Thyroid gland (tissue), 4 donors: ENCODE measurements around the gene CCDC61. TPM values are rescaled to one million over a fixed set of nuclear protein-coding genes. Genes with fewer than 3 reads are reported as not detected.

Experiments
- DNase-seq, 2 donors: peaks; one replicate each; pipeline ENCODE4 v3.0.0-alpha.2; 2019
- H3K27ac ChIP-seq, 3 donors: fragments of 200-600 bp; sonication (generic); 1 replicate in 2 of 3; 2 replicates in 1 of 3; pipeline ENCODE4 v1.5.1; 2016 to 2019; ENCODE audit warnings: mild to moderate bottlenecking in 1 of 3, moderate library complexity in 1 of 3
- H3K27me3 ChIP-seq: fragments of 200-600 bp; sonication (generic); one replicate; pipeline ENCODE4 v1.5.1; 2019
- H3K36me3 ChIP-seq, 2 donors: fragments of 200-600 bp; sonication (generic); one replicate each; pipeline ENCODE4 v1.5.1; 2016 to 2019
- H3K4me1 ChIP-seq, 2 donors: fragments of 200-600 bp; sonication (generic); one replicate each; pipeline ENCODE4 v1.5.1; 2017 to 2019
- H3K4me3 ChIP-seq, 3 donors: fragments of 200-600 bp; sonication (generic); replicated peaks in 1 of 3; 1 replicate in 2 of 3; 2 replicates in 1 of 3; pipeline ENCODE4 v1.5.1; 2016; ENCODE audit warnings: mild to moderate bottlenecking in 1 of 3
- H3K9me3 ChIP-seq: fragments of 200-600 bp; sonication (generic); one replicate; pipeline ENCODE4 v1.5.1; 2017
- POLR2A ChIP-seq, 2 donors: fragments of 450-650 bp; IDR thresholded peaks; one replicate each; pipeline ENCODE4 v1.6.1; 2017; ENCODE audit warnings: antibody characterized with exemption in 2 of 2, mild to moderate bottlenecking in 2 of 2, moderate library complexity in 1 of 2
- WGBS, 2 donors: methylation state at CpG; one replicate each; pipeline ENCODE4 v1.1.5; 2017; 5-methylcytosine and 5-hydroxymethylcytosine counted together
- intact Hi-C: fragments of 100-400 bp; cut with DNase I; formaldehyde crosslinking; loops from one replicate; pipeline ENCODE4 v1.15.1; 2023
- total RNA-seq, 4 donors: library from RNA; depleted of rRNA; stranded (reverse); fragments of >200 nt; gene quantifications; one replicate each; pipeline ENCODE4 v1.2.3, GENCODE V29; 2016
- TF ChIP-seq, protein P1 (sequence below), 6 experiments: fragments of 200-600 bp in 3 of 6; fragments of 450-650 bp in 3 of 6; sonication (generic) in 3 of 6; IDR thresholded peaks; one replicate each; pipeline ENCODE4 v1.5.1; 2016 to 2019; ENCODE audit warnings: antibody characterized with exemption in 6 of 6, mild to moderate bottlenecking in 2 of 6, inconsistent platforms in 1 of 6, moderate library complexity in 1 of 6

CCDC61 gene
- total RNA-seq, 4 donors from 2014 or later, result 8.5 to 12.4 (median 9.8) TPM

DNA sequence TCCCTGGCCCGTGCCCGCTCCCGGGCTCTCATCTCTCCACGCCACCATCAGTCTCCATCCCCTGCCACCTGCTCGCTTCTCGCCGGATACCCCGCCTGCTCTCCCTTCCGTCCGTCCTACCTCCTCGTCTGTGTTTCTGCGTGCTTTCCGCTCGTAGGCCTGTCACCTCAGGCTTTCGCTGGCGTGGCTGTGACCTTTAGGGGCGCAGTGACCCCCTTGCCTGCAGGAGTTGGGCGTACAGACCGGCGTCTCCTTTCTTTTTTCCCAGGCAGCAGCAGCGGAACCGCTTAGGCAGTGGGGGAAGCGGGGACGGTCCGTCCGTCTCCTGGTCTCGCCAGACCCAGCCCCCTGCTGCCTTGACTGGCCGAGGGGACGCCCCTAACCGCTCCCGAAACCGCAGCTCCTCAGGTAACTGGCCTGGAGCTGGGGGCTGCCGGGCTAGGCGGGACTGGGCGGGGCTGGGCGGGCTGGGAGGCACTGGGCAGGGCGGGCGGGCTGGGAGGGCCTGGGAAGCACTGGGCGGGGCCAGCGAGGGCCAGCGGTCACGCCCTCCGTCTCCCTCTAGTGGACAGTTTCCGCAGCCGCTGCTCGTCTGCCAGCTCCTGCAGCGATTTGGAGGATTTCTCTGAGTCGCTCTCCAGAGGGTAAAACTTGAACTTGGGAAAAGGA lies 21.3 kb downstream of the CCDC61 start:
- Histone ChIP-seq H3K27ac (no peak overlapping the region), H3K27me3 (no peaks in the 10 kb centered on the region), H3K4me1 (peaks cover 3 to 21% of the 10 kb centered on the region in 2 donors), H3K4me3 (peak overlapping the region; percentile 19 to 56 (median 33)), H3K9me3 (no peaks in the 10 kb centered on the region), H3K36me3 (no peaks in the 10 kb centered on the region)
- TF ChIP-seq POLR2A (IDR thresholded peaks at IDR 0.05), result peak in 1 of 2 donors; percentile 29
- TF ChIP-seq, protein P1, sequence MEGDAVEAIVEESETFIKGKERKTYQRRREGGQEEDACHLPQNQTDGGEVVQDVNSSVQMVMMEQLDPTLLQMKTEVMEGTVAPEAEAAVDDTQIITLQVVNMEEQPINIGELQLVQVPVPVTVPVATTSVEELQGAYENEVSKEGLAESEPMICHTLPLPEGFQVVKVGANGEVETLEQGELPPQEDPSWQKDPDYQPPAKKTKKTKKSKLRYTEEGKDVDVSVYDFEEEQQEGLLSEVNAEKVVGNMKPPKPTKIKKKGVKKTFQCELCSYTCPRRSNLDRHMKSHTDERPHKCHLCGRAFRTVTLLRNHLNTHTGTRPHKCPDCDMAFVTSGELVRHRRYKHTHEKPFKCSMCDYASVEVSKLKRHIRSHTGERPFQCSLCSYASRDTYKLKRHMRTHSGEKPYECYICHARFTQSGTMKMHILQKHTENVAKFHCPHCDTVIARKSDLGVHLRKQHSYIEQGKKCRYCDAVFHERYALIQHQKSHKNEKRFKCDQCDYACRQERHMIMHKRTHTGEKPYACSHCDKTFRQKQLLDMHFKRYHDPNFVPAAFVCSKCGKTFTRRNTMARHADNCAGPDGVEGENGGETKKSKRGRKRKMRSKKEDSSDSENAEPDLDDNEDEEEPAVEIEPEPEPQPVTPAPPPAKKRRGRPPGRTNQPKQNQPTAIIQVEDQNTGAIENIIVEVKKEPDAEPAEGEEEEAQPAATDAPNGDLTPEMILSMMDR (IDR thresholded peaks at IDR 0.05), result peak; percentile 46 to 96 (median 64)
- DNase-seq, result peak; percentile 74 to 78
- 1 to 2% methylated on average over 18 to 34 of the region's 48 CpGs for WGBS, 2 donors
- intact Hi-C loops, result loop anchor here (10.0 kb wide), 1 partner anchor 122 kb away; no protein-coding TSS in a partner anchor

DNA sequence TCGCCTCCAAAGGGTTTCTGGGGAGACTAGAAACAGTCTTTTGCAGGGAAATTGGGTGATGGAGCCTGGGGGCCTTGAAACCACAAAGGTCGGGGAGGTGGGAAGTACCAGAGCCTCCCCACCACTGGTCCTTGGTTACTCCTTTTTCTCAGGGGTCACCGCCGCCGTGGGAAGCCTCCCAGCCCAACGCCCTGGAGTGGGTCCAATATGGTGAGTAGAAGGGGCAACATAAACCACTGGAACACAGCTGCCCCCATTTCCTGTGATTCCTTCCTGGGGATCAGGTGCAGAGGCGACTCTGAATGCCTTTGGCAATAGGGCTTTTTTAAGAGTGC lies 21.8 kb downstream of the CCDC61 start:
- intact Hi-C loops, result loop anchor here (10.0 kb wide), 1 partner anchor 122 kb away; no protein-coding TSS in a partner anchor
- 51 to 60% methylated on average over 7 of the region's 7 CpGs for WGBS, 2 donors
- no peak for TF ChIP-seq POLR2A (IDR thresholded peaks at IDR 0.05)
- TF ChIP-seq, protein P1 (IDR thresholded peaks at IDR 0.05), result peak in 1 of 6 experiments; percentile 9
- DNase-seq, result no peak
- Histone ChIP-seq H3K36me3 (no peaks in the 10 kb centered on the region), H3K4me3 (no peak overlapping the region), H3K4me1 (peaks cover 3 to 21% of the 10 kb centered on the region in 2 donors), H3K27ac (no peak overlapping the region), H3K27me3 (no peaks in the 10 kb centered on the region), H3K9me3 (no peaks in the 10 kb centered on the region)

DNA sequence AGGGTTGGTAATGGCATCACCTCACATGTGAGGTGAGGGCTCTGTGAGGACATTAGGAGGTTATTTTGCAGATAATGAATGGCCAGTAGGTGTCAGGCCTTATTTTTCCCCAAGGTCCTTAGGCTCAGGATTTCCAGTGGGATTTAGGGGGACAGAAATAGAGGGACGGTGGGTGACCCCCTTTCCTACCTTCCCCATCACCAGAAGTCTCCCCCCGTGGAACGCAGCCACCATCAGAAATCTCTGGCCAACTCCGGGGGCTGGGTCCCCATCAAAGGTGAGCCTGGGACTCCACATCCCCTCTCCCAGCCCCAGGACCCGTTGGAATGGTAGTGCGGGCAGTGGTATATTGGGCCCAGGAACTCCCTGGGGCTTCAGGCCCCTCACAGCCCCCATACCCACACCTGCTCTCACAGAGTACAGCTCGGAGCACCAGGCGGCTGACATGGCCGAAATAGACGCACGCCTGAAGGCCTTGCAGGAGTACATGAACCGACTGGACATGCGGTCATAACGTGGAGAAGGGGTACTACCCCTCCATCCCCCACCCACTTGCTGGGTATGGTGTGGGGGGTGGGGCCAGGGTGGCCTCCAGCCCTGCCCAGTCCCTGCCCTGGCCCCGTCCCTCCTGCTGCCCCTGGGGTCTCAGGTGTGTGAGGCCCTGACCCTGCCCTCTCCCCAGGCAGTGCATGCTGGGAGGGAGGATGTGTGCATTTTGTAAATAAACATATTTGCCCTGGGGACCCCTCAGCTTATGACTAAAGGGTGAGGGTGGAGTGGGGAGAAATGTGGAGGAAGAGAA lies 22.8 kb downstream of the CCDC61 start:
- Histone ChIP-seq H3K4me1 (peaks cover 3 to 21% of the 10 kb centered on the region in 2 donors), H3K4me3 (no peak overlapping the region), H3K36me3 (no peaks in the 10 kb centered on the region), H3K27ac (no peak overlapping the region), H3K27me3 (no peaks in the 10 kb centered on the region), H3K9me3 (no peaks in the 10 kb centered on the region)
- no peak for DNase-seq
- WGBS, 2 donors, result 95 to 98% methylated on average over 15 of the region's 15 CpGs
- TF ChIP-seq POLR2A (IDR thresholded peaks at IDR 0.05), result no peak
- TF ChIP-seq, protein P1 (IDR thresholded peaks at IDR 0.05), result no peak
- intact Hi-C loops, result loop anchor here (10.0 kb wide), 1 partner anchor 123 kb away; no protein-coding TSS in a partner anchor

GRCh38 chr19:46018729-46019251 lies 23.5 kb downstream of the CCDC61 start:
- DNase-seq, result no peak
- no peaks in the 10 kb centered on the region for H3K36me3 ChIP-seq
- TF ChIP-seq, protein P1 (IDR thresholded peaks at IDR 0.05), result no peak
- TF ChIP-seq POLR2A (IDR thresholded peaks at IDR 0.05), result no peak
- no peak overlapping the region for H3K4me3 ChIP-seq
- no peak overlapping the region for H3K27ac ChIP-seq
- H3K9me3 ChIP-seq, result no peaks in the 10 kb centered on the region
- WGBS, 2 donors, result 96 to 97% methylated on average over 10 of the region's 10 CpGs
- intact Hi-C loops, result loop anchor here (10.0 kb wide), 1 partner anchor 124 kb away; no protein-coding TSS in a partner anchor
- no peaks in the 10 kb centered on the region for H3K27me3 ChIP-seq
- peaks cover 3 to 21% of the 10 kb centered on the region in 2 donors for H3K4me1 ChIP-seq
